Testis (tissue), 2 donors: ENCODE data around the gene ZNF554.

Experiments
- POLR2A ChIP-seq: fragments of 450-650 bp; IDR thresholded peaks from one replicate; pipeline ENCODE4 v1.6.1; 2017; ENCODE audit warnings: antibody characterized with exemption, mild to moderate bottlenecking, moderate library complexity
- TF ChIP-seq, protein P1 (sequence below), 3 experiments: fragments of 450-650 bp in 2 of 3; fragments of 200-600 bp in 1 of 3; sonication (generic) in 1 of 3; IDR thresholded peaks; one replicate each; pipeline ENCODE4 v1.5.1; 2016 to 2019; ENCODE audit warnings: antibody characterized with exemption in 3 of 3, mild to moderate bottlenecking in 2 of 3, moderate library complexity in 1 of 3

GRCh38 chr19:2834294-2834871 lies 14.7 kb downstream of the ZNF554 start:
- TF ChIP-seq POLR2A: no peak
- TF ChIP-seq, protein P1, sequence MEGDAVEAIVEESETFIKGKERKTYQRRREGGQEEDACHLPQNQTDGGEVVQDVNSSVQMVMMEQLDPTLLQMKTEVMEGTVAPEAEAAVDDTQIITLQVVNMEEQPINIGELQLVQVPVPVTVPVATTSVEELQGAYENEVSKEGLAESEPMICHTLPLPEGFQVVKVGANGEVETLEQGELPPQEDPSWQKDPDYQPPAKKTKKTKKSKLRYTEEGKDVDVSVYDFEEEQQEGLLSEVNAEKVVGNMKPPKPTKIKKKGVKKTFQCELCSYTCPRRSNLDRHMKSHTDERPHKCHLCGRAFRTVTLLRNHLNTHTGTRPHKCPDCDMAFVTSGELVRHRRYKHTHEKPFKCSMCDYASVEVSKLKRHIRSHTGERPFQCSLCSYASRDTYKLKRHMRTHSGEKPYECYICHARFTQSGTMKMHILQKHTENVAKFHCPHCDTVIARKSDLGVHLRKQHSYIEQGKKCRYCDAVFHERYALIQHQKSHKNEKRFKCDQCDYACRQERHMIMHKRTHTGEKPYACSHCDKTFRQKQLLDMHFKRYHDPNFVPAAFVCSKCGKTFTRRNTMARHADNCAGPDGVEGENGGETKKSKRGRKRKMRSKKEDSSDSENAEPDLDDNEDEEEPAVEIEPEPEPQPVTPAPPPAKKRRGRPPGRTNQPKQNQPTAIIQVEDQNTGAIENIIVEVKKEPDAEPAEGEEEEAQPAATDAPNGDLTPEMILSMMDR (IDR thresholded peaks at IDR 0.05): no peak
